HepG2 (cell line): ENCODE measurements around the gene ERF. TPM values are rescaled to one million over a fixed set of nuclear protein-coding genes. Genes with fewer than 3 reads are reported as not detected.

Experiments used
- ARNT2 ChIP-seq: sonication (generic); formaldehyde crosslinking; IDR thresholded peaks from 2 replicates; pipeline ENCODE4 v1.8.0; 2022; ENCODE audit warnings: mild to moderate bottlenecking, low read depth, missing genetic modification reagents, moderate library complexity
- CC2D1A ChIP-seq: sonication (generic); formaldehyde crosslinking; IDR thresholded peaks from 2 replicates; pipeline ENCODE4 v1.8.1; 2023; ENCODE audit warnings: mild to moderate bottlenecking, missing genetic modification reagents
- FLYWCH1 ChIP-seq: sonication (generic); formaldehyde crosslinking; IDR thresholded peaks from 2 replicates; pipeline ENCODE4 v1.8.1; 2023; ENCODE audit warnings: mild to moderate bottlenecking, missing genetic modification reagents
- GABPB1 ChIP-seq: IDR thresholded peaks from 2 replicates; pipeline ENCODE4 v1.6.1; 2016; ENCODE audit warnings: mild to moderate bottlenecking, missing genetic modification reagents, moderate library complexity, missing compliant biosample characterization
- HMGXB4 ChIP-seq, 2 experiments: sonication (generic) in 1 of 2; formaldehyde crosslinking in 1 of 2; IDR thresholded peaks; 2 replicates each; pipeline versions ENCODE4 v1.4.0 to v1.6.1; 2018 to 2020; ENCODE audit warnings: missing genetic modification reagents in 2 of 2, borderline replicate concordance in 1 of 2, low read depth in 1 of 2, mild to moderate bottlenecking in 1 of 2, missing biosample characterization in 1 of 2
- KAT7 ChIP-seq: IDR thresholded peaks from 2 replicates; pipeline ENCODE4 v1.6.1; 2018; ENCODE audit warnings: borderline replicate concordance, missing compliant biosample characterization
- KMT2B ChIP-seq: IDR thresholded peaks from 2 replicates; pipeline ENCODE4 v1.6.1; 2016; ENCODE audit warnings: missing genetic modification reagents, missing compliant biosample characterization
- MIER3 ChIP-seq: IDR thresholded peaks from 2 replicates; pipeline ENCODE4 v1.6.1; 2016; ENCODE audit warnings: missing compliant biosample characterization, borderline replicate concordance
- PRDM15 ChIP-seq: sonication (generic); formaldehyde crosslinking; IDR thresholded peaks from 2 replicates; pipeline ENCODE4 v1.4.0; 2020; ENCODE audit warnings: missing genetic modification reagents
- YY1 ChIP-seq: IDR thresholded peaks from 2 replicates; pipeline ENCODE4 v1.6.1; 2011; ENCODE audit warnings: low read length, low read depth, moderate library complexity, mild to moderate bottlenecking; ENCODE audit not compliant: insufficient read depth, insufficient replicate concordance
- ZFP1 ChIP-seq: IDR thresholded peaks from 2 replicates; pipeline ENCODE4 v1.6.1; 2016
- ZIK1 ChIP-seq: sonication (generic); formaldehyde crosslinking; IDR thresholded peaks from 2 replicates; pipeline ENCODE4 v1.5.0; 2020; ENCODE audit warnings: mild to moderate bottlenecking, low read depth, missing genetic modification reagents, borderline replicate concordance
- ZNF547 ChIP-seq: sonication (generic); formaldehyde crosslinking; IDR thresholded peaks from 2 replicates; pipeline ENCODE4 v1.5.1; 2020; ENCODE audit warnings: mild to moderate bottlenecking, missing genetic modification reagents
- ZNF891 ChIP-seq: sonication (generic); formaldehyde crosslinking; IDR thresholded peaks from 2 replicates; pipeline ENCODE4 v1.5.0; 2020; ENCODE audit warnings: mild to moderate bottlenecking, missing genetic modification reagents
- polyA plus RNA-seq, 8 experiments: library from polyadenylated mRNA; depleted of rRNA in 3 of 8; stranded (reverse) in 7 of 8; unstranded in 1 of 8; fragments of >200 nt; fragmentation: Illumina TruSeq in 4 of 8; extraction: Trizol in 4 of 8; gene quantifications; 2 replicates each; pipeline versions ENCODE4 v1.2.1 to v1.2.3, GENCODE V29; 2011 to 2016; ENCODE audit warnings: low read depth in 4 of 8, missing spikeins in 1 of 8, mixed read lengths in 1 of 8; ENCODE audit not compliant: insufficient read depth in 1 of 8
- total RNA-seq, 5 experiments: library from RNA; depleted of rRNA; stranded (reverse); fragments of >200 nt; fragmentation: Illumina TruSeq; extraction: Trizol; gene quantifications; 2 replicates each; pipeline ENCODE4 v1.2.3, GENCODE V29; 2016; ENCODE audit warnings: low read depth in 1 of 5

Gene ERF
- total and polyA plus RNA-seq, 2 of the 13 experiments (the other 11 are each of a cell fraction or from before 2014, with no cell fraction given) = 67.1 to 69.9 TPM

DNA sequence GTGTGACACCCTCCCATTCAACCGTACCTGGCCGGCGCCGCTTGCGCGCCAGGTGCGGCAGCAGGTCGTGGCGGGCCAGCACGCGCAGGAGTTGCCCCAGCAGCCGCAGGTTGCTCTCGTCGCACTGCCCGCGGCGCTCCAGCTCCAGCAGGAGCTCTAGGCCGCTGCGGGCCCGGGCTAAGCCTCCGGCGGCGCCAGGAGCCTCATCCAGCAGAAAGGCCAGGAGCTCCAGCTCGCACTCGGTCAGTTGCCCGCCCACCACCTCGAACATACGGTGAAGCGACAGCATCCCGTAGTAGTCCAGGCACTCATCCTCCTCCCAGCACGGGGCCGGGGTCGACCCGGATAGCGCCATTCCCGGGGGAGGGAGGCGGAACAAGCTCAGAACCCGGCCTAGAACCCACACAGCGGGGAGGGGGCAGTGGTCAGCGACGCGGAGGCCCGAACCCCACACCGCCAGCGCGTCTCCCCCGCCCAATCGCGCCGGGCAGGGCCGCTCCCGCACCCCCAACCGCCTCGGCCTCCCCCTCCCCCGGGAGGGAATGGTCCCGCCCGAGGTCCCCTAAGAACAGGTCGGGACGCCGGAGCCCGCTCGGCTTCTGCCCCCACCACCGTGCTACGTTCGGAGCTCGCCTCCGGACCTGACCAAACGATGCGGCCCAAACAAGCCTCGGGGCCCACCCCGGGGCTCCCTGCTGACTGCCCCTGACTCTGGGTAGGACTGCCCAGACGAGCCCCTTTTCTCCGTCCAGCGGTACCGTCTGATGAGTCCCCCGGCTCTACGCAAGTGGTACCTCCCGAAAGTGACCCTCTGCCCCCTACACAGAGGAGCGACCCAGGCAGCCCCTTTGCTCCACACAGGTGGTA lies 38.0 kb downstream of the ERF start (continued):
- TF ChIP-seq HMGXB4 (CRISPR knock-in tag; IDR thresholded peaks at IDR 0.05; ENCODE audit: borderline replicate concordance in 1 of 2, low read depth in 1 of 2) (peak in 1 of 2 experiments; percentile 5; a peak in 1 of 4 replicates), ARNT2 (no peak; the same call in 1 of the 2 replicates), KMT2B (no peak; the same call in 1 of the 2 replicates), CC2D1A (CRISPR knock-in tag) (no peak), YY1 (no peak), KAT7 (CRISPR knock-in tag) (peak; percentile 18; the same call in 1 of the 2 replicates), ZNF547 (CRISPR knock-in tag) (no peak), GABPB1 (CRISPR knock-in tag) (no peak; the same call in 1 of the 2 replicates), ZFP1 (CRISPR knock-in tag) (no peak), MIER3 (CRISPR knock-in tag) (no peak), ZIK1 (no peak), PRDM15 (CRISPR knock-in tag) (no peak), FLYWCH1 (CRISPR knock-in tag) (no peak), ZNF891 (CRISPR knock-in tag) (no peak)
